Renal cortex interstitium (tissue), 11 donors: ENCODE measurements around the gene KNDC1. TPM values are rescaled to one million over a fixed set of nuclear protein-coding genes. Genes with fewer than 3 reads are reported as not detected.
"Not testable (repeated sequence)": the region's sequence is repeated elsewhere in the genome, so short reads cannot be mapped to it uniquely, and the experiment has no call there.

ENCODE experiments used
- DNase-seq, 11 donors: peaks; one replicate each; pipeline ENCODE4 v3.0.0-alpha.2; 2013; ENCODE audit warnings: low read depth in 9 of 11, low spot score in 4 of 11; ENCODE audit errors: extremely low read depth in 1 of 11
- polyA plus RNA-seq, 3 donors: library from polyadenylated mRNA; unstranded; fragments of 120-200 nt; gene quantifications; one replicate each; pipeline ENCODE4 v1.2.1, GENCODE V29; 2013; ENCODE audit not compliant: insufficient read length in 3 of 3

KNDC1 gene
- polyA plus RNA-seq, 3 donors = 4.9 to 9.1 (median 7.8) TPM

GRCh38 chr10:133137486-133138145 is 22.4 kb upstream of the KNDC1 start:
- DNase-seq = not testable (repeated sequence)

DNA sequence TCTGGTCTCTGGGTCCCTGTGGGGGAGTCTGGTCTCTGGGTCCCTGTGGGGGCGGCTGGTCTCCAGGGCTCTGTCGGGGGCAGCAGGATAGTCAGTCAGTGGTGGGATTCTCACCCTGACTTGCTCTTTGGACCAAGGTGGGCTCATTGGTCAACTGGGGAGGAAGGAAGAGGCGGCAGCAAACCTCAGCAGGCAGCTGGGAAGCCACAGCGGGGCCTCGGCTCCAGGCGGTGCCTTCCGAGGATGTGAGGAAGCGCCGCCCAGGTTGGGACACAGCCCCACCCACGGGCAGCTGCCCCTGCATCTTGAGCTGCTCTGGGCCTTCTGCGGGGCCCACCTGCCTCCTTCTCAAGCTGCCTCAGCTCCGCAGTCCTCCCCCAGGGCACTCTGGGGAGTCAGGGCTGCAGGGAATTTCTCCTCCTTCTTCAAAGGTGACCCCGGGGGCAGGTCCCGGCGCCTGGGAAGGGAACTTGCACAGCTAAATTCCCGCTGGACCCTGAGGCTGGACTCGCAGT is 20.4 kb upstream of the KNDC1 start:
- DNase-seq = no peak

GRCh38 chr10:133140417-133141143 is 19.4 kb upstream of the KNDC1 start:
- no peak for DNase-seq

- no peak for DNase-seq
Observed at GRCh38 chr10:133141144-133141957, 18.7 kb upstream of the KNDC1 start.

GRCh38 chr10:133141958-133142340 is 18.1 kb upstream of the KNDC1 start:
- DNase-seq = no peak

GRCh38 chr10:133142523-133143199 is 17.4 kb upstream of the KNDC1 start:
- DNase-seq = no peak

DNA sequence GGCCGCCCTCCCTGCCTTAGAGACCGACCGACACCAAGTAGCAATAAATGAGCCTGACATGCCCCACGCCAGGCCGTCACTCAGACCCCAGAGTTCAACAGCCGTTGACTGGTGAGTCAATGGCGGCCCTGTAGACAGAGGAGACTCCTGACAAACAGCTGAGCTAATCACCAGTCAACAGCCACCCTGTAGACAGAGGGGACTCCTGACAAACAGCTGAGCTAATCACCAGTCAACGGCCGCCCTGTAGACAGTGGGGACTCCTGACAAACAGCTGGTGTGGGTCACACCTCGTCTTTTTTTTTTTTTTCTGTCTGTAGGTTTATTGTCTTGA is 16.9 kb upstream of the KNDC1 start:
- no peak for DNase-seq

- DNase-seq = no peak
Observed at GRCh38 chr10:133143546-133143945, 16.5 kb upstream of the KNDC1 start.

DNA sequence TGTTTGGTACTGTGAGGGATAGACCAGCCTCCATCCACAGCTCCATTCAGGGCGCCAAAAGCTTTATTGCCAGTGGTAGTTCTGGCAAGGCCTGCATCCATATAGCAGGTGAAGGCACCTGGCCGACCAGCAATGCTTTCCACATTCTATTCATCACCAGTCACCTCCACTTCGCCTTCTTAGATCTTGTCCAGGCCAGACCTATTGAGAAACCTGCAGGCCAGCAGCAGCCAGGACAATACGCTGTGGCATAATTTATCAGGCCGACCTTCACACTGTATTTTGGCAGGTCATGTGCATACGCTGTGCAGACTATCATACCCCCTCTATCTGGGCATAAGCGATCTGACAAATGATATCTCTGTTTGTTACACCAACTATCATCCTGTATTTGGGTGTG is 15.2 kb upstream of the KNDC1 start:
- DNase-seq = no peak

DNA sequence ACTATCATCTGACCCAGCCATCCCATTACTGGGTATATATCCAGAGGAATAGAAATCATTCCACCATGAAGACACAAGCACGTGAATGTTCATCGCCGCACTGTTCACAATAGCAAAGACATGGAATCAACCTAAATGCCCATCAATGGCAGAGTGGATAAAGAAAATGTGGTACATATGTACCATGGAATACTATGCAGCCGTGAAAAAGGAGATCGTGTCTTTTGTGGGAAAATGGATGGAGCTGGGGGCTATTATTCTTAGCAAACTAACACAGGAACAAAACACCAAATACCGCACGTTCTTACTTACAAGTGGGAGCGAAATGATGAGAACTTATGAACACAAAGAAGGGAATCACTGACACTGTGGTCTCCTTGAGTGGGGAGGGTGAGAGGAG is 9.8 kb upstream of the KNDC1 start:
- no peak for DNase-seq

DNA sequence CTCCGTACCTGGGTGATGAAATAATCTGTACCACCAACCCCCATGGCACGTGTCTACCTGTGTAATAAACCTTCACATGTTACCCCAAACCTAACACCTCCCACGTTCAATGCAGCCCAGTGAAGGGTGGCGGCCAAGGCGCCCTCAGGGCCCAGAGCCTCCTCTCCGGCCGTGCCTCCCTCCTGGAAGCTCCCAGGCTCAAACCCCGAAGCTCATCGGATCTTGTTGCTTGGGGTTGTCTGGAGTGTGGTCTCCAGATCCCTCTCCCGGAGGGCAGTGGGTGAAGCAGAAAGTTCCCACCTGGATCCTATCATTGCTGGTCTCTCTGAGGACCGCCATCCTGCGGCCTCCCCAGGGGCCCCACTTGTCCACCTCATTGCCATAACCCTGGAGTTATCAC is 9.4 kb upstream of the KNDC1 start:
- DNase-seq = no peak

DNA sequence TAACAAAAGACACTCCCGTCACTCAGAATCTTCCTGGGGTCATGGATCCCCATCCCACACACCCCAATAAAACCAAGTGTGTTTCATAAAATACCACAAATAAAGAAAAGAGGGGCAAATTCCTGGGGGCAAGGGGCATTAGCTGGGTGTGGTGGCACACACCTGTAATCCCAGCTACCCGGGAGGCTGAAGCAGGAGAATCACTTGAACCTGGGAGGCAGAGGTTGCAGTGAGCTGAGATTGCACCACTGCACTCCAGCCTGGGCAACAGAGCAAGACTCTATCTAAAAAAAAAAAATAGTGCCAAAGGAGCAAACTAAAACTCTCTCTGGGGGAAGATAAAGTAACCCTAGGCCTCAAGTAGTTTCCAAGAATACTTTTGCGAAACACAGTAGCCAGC is 8.9 kb upstream of the KNDC1 start:
- not testable (repeated sequence) for DNase-seq

- DNase-seq = no peak
Observed at GRCh38 chr10:133151543-133151972, 8.5 kb upstream of the KNDC1 start.

DNA sequence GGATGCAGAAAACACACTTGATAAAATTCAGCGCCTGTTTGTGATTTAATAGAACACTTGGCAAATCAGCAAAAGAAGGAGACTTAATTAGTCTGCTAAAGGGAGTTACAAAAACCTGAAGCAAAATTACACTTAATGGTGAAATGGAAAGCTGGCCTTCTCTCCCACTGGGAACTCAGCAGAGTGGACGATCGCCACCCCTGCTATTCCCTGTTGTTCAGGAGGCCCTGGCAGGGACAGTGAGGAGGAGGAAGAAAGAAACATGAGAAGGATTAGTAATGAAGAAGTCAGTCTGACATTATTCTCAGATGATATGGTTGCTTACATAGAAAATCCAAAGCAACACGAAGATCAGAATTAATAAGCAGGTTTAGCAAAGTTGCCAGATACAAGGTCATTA is 5.6 kb upstream of the KNDC1 start:
- no peak for DNase-seq

GRCh38 chr10:133154996-133155778 is 4.8 kb upstream of the KNDC1 start:
- no peak for DNase-seq

DNA sequence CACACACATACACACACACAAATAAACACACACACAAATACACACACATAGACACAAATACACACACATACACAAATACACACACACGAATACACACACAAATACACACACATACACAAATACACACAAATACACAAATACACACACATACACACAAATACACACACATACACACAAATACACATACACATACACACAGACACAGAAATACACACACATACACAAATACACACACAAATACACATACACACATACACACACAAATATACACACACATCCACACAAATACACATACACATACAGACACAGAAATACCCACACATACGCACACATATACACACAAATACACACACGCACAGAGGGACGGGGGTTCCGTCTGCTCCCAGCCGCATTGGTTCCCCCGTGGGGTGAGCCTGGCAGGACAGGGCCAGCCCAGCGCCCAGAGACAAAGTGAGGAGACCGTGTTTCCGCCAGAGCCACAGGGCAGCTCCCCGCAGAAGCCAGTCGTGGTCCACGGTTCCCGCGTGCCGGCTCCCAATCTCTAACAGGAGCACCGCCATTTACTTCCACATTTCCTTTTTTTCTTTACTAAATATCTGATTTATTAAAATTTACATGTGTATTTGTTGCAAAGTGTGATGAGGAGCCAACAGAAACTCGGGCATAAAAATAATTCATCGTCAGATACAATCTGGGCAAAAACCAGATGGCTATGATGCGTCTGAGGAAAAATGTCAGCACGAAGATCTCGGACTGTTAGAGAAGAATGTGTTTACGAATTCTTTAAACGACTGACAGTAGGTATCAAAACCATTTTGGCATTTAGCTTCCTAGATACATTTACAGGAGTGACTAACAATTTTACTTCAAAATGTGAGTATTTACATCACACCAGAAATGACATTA is 3.1 kb upstream of the KNDC1 start:
- DNase-seq = no peak

- DNase-seq = no peak
Observed at GRCh38 chr10:133157662-133158436, 2.2 kb upstream of the KNDC1 start.
